HG03108 (cell line): ENCODE data around the gene FOCAD.
A peak's percentile ranks its signal among the peaks of the same experiment; 100 is the strongest.

Experiments
- ATAC-seq: cut with Tn5 transposase; IDR thresholded peaks from one replicate; pipeline ENCODE4 v1.9.1; 2021; ENCODE audit warnings: moderate library complexity; ENCODE audit not compliant: unreplicated experiment

Gene FOCAD

DNA sequence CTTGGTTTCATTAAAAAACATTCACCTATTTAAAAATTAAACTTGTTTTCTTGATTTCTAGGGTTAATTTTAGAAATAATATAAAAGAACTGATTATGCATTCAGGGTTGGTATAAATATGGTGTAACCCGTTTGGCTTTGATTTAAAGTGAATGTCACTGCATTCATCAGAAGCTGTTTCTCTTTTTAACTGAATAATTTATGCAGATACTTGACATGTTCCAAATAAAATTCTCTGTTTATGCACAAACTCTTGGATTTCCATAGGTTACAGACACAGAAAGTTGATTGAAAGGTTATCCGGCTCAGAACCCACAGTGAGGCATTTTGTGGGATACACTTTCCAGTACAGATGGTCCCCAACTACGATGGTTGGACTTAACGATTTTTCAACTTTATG lies 186.1 kb downstream of the FOCAD start:
- ATAC-seq, result no peak

DNA sequence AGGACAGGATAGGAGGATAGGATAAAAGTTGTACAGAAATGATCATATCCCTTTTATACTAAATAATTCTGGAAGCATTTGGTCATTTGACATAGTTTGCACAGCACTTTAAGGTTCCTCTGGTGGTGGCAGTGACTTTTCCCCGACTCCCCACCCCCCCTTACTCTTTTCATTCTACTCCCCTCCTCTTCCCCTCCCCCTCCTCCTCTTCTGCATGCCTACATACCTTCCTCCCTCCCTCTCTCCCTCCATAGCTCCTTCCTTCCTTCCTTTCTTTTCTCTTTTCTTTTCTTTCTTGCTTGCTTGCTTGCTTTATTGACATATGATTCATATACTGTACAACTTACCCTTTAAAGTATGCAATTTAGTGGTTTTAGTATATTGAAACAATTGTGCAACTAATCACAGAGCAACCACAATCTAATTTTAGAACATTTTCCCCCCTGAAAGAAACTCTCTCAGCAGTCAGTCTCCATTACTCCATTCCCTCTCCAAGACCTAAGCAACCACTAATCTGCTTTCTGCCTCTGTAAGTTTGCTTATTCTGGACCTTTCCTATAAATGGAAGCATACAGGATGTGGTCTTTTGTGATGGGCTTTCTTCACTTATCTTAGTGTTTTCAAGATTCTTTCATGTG lies 188.4 kb downstream of the FOCAD start:
- no peak for ATAC-seq

DNA sequence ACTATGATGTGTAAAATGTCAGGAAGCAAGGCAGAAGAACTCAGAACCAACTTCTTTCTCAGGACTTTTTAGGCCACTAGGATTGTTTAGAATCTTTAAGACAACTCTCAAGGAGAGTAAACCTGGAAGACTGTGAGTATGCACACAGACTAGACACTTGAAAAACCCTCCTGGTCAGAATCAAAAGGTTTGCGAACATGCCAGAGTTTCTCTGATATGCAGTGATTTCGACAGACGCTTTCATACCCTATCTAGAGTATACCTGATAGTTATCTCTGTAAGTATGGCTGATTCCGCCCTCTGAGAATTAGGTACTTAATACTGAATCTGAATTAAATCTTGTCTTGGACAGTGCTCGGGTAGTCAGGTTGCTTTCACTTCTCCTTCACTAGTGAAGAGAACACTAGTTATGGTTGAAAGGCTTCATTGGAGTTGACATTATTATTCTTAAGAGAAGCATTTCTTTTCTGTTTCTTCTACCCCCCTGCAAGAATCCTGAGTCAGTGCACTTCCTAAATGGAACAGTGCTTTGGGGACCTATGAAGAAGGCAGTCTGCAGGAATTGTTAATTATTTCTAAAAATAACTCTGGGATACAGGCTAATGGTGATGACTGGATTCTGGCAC lies 189.3 kb downstream of the FOCAD start:
- ATAC-seq, result no peak

DNA sequence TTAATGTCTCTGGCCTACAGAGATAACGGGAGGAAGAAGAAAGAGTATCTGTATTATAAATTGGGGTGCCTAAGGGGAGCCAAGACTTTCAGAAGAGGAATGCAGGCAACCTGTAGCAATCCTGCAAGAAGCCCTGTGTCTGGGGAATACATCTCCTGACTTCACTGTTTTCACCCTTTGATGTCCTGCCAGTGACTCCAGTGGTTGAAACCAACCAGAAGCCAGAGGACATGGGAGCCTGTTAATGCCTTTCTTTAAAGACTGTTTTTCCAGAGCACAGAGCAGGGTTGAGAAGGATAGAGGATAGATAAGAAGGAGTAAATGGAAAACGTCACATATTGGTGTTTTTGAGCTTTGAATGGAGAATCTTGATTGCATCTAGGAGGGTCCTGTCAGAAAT lies 196.2 kb downstream of the FOCAD start:
- no peak for ATAC-seq

DNA sequence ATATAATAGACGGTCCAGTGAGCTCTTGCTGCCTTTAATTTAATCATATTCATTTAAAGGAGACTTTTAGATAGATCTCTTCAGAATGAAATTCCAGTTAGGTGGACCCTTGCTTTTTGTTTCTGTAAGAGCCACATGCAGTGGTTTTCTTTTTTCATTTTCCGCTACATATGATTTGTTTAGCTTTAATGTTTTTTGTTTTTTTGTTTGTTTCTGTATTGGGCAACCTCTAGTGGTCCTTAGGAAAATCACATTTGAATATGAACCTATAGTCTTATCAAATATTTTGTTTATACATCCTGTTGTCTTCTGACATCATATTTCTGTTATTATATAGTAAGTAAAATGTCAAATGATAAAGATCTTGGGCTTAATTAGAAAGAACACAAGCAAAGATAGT lies 196.6 kb downstream of the FOCAD start:
- no peak for ATAC-seq

DNA sequence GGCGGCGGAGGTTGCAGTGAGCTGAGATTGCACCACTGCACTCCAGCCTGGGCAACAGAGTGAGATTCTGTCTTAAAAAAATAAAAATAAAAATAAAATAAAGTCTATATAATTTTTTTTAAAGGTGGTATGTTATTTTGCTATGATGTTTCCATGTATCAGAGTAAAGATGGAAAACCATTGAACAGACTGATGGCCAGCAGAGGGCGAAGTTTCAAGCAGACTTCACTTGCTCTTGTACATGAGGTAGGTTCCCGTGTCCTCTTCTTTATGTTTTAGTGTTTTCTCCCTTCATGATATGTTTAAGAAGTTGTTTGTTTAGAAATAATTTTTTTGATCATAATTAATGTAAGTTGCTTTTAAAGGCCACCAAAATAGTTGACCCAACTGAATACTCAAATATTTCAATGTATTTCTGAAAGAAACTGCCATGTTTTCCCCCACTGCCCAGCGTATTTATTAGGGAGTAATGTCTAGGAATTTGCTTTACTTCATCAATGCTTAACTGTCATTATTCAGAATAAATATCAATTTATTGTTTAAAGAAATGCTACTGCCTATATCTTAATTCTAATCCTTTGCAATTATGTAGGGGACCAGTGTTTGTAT lies 201.0 kb downstream of the FOCAD start:
- ATAC-seq, result no peak

DNA sequence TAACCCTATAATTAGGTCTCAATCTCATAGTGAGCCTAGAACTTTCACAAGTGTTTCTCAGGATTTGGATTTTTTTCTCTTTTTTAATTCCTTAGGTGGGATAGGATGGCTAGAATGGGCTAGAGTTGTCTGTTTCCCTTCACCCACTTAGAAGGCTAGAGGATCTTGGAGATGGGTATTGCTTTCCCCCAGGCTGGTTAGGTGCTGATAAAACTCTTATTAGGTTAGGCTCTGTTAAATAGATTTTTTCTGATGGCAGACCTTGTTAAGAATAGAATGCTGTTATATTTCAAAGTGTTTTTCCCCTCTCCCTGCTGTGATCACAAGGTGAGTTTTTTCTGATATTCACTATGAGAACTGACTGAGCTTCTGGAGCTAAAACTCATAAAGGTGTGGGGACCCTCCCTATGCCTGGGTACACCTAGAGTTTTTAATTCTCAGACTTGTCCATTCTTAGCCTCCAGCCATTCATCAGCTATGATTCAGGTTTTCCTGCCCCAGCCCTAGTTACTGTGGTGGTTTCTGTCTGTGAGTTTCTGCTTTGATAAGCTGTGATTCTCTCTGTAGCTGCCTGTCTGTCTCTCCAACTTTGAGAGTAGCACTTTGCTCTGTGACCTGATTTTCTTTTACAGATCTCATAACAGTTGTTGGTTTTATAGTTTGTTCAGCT lies 215.0 kb downstream of the FOCAD start:
- ATAC-seq, result no peak

DNA sequence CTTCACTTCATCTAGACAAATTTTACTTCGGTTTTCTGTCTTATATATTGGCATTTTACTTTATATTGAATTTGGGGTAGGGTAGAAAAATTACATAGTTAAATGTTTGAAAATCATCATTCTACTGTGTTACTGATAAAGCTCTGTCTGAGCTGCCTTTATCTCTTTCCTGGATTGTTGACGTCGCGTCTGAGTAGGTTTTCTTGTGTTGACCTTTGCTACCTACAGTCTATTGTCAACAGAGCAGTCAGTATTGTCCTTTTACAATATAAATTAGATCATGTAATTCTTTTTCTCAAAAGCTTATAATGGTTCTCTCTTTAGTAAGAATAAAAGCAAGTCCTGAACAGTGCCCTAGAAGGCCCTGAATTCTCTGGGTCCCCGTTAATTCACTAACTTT lies 219.2 kb downstream of the FOCAD start:
- no peak for ATAC-seq

DNA sequence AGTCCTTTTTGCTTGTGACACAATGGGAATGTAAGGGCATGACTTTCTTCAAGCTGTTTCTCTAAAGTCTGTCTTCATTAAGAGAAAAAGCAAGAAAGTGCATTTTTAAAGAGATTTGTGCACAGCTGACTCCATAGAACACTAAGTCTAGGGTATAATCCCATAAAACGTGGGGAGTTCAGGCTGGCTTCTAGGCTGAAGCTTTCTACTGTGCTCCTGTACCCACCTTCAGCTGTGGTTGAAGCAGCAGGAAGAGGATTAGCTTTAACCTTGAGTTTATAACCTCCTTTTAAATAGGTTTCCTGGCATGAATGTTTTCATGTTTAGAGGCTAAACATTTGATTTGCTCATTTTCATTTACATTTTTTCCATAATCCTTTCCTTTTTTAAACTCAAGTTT lies 220.9 kb downstream of the FOCAD start:
- ATAC-seq, result no peak

DNA sequence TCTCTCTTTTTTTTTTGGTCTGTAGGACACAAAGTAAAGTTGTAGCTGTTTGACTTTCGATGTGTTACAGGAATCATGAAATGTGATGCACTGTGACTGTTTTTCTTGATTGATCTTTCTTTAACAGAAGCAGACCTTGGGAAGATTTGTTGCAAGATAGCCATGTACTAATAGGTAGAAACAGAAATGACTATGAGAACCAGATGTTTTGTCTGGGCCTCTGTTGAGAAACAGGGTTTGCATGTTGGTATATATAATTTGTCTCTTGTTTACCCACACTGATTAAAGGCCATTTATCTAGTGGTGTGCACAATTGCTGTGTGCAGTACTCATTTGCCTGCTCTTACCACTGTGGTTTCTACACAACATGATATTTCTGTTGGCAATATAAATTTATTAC lies 222.3 kb downstream of the FOCAD start:
- ATAC-seq, result no peak

DNA sequence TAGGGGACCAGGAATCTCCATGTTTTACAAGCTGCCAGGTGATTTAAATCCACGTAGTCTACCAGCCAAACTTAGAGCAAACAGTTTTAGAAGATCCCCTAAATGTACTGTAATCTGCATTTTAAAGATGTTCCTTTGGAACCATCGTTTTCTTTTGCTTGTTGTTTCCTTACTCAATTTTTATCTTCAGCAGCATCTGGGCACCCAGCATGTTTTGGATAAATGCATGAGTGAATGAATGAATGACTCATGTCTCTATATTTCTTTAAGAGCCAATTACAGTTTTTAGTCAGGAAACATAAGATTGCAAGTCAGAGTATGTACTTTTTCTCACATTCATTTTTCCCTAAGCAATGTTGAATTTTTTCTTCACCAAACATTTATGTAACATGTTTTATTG lies 224.4 kb downstream of the FOCAD start:
- ATAC-seq, result no peak

DNA sequence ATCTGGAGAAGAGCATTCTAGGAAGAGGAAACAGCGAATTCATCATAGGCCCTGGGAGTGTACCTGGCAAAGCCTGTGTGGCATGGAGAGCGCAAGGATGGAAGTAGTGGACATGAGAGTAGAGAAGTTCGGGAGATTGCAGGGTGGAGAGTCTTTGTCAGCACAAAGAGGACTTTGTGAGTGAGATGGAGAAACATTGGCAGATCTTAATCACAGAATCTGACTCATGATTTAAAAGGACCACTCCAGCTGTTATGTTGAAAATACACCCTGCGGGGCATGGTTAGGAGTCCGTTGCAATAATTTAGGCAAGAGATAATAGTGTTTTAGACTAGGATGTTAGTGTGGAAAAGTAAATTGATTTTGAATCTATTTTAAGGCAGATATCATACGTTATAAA lies 230.5 kb downstream of the FOCAD start:
- ATAC-seq, result no peak

DNA sequence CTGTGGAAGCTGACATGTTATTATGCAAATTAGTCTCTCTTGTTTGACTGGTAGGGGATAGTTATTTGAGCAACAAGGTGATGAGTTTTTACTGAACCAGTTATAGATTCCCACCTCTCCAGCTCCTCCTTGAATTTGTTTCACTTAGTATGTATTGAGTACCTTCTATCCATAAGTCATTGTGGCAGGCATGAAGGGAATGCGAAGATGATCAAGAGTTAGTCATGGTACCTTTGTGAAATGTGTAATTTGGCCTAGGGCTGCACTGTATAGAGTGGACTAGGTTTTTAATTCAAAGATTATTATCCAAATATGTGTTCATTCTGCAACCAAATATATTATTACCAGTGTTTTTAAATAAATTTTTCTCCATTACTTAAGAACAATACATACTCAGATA lies 237.3 kb downstream of the FOCAD start:
- ATAC-seq, result no peak

DNA sequence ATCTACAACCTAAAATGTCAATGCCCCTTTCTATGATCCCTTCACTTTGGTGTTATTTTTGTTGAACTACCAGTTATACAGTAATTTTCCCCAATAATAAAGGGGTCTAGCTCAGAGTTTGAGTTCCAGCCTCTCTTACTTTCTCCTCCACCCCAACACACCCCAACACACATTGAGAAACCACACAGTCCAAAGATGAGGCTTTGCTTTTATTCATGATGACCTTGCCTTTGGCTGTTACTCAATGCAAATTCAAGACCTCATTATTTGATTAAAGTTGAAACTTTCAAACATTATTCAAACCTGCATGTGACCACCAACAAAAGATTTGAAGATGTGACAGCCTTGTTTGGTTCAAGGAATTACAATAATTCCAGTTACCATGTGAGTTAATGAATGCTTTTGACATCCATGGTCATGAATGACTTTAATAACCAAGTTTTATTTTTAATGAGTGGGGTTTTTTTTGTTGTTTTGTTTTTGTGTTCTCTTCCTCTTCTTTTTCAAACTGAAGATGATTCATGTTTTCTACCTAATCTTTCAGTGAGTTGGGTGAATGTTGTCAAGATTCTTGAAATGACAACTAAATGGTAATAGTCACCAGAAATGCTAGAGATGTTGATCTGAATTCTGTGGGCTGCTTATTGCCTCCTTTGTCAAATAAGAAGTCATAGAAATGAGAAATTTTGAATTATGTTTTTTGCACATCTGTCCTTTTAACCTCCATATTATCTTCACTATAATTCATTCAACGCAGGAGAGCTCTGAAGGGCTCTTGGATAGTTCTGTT lies 241.4 kb downstream of the FOCAD start:
- no peak for ATAC-seq

DNA sequence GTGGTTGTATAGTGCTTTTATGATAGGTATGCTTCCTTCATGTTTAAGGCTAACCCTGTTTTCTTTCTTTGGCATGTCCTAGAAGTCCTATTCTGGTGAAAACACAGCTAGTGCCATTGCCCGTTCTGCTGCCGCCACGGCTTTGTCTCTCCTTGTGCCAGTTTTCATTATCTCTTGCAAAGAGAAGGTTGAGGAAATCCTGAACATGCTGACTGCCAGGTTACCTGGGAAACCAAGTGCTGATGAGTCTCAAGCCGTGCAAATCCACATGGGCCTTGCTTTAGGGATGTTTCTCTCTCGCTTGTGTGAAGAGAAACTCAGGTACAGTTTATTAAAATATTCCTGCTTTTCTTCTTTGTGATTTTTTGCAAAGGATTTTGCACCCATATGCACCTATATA lies 245.2 kb downstream of the FOCAD start:
- ATAC-seq, result no peak

DNA sequence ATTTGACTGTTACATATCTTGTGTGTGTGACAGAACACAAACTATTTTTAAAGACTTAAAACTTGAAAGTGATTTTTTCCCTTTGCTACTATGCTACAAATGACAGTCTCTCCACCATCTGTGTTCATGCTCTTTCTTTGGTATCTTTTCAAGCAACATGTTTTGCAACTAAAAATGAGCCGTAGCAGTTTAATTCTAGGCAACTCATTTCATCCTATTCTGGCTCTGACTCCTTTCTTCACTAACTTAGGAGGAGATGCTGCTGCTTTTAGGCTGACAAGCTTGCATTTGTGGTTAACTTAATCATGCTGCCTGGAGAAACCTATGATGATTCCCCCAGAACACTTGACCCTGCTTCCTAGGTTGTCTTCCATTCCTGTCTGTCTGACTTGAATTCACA lies 246.8 kb downstream of the FOCAD start:
- no peak for ATAC-seq

DNA sequence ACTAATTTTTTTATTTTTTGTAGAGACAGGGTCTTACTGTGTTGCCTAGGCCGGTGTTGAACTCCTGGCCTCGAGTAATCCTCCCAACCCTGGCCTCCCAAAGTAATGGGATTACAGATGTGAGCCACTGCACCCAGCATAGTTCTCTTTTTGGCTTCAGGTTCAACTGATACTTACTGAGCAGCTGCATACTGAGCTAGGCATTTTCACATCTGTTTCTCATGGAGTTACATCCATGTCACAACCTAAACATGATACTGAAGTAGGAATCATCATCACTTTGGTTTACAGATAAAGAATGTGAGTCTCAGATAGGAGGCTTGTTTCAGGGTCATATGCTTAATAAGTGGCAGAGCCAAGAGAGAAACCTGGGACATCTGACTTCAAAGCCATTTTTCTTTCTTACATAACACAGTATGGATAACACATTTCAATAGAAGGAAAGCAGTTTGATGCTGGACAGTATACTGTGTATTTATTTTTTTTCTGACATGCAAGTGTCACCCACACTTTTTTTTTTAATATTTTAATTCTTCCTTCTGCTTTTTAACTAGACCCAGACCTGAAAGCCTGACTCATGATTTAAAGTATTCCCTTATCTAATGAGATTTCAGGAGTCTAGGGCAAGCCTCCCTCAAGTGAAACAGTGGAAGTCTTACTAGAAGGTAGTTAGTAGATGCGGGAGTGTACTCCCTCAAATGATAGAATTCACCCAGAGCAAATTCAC lies 256.6 kb downstream of the FOCAD start:
- peak; percentile 17 for ATAC-seq

DNA sequence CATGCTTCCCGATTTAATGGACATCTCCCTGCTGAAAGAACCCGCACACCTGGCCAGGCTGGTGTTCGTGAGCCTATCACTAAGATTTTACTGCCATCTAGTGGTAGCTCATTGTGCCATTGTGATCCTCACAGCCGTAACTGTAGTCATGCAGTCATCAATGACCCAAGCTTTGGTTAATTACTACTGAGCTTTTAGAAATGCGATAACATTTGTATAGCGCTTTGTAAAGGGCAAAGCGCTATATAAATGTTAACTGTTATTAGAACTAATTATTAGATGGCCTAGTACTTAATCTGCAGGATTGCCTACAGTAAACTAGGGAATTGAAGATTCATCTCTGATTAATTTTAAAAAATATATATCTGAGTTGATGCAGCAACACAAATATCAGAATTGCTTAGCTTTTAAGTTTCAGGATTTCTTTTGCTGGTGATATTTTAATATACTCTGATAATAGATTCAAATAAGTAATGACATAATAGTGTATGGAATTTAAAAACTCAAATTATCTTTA lies 257.2 kb downstream of the FOCAD start:
- ATAC-seq, result peak; percentile 89

DNA sequence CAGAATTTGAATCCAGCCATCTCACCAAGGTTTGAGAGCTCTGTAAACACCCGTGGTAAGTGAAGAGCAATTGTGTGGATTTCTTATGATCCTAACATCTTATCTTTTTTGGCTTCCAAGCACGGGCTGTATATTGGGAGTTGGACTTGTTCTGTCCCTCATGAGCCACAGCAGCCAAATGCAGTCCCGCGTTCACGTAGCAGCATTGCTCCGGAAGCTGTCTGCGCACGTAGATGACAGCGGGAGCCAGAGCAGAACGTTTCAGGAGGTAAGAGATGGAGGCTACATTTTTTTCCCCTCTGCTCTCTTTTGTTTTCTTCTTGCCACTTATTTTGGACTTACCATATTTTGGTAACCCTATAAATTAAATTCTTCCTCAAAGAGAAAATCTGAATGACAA lies 260.4 kb downstream of the FOCAD start:
- no peak for ATAC-seq

DNA sequence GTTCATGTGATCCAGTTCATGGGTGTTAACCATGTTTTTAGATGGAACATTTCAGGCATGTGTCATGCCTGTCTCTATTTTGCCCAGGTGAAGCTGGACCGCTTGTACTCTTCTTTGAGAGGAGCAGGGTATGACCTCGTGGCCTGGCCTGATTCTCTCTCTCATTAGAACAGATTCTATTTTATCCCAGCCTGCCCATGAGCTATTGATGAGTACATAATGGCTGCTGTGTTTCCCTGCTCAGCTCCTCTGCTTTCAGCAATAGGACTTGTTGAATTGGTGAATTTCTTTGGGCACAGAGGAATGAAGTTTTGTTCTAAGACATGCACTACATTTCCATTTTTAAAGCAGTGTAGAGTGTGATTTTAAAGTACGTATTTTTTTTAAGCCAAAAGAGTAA lies 261.2 kb downstream of the FOCAD start:
- no peak for ATAC-seq

DNA sequence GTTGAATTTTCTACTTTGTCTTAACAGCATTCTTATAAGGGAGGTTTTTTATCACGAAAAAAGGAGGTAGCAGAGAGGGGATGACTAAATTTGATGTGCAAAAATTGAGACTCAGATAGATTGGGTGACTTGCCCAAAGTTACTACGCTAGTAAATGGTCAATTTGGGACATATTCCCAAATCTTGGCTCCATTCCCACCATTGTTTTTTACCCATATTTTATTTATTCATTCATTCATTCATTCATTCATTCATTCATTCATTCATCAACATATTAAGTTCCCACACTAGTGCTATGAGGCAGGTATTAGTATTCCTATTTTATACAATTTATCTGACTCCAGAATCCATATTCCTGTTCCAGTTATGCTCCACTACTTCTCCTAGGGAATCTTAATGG lies 261.8 kb downstream of the FOCAD start:
- no peak for ATAC-seq
